GM19395 (cell line): ENCODE data around the gene FBXL13.
"Not testable (repeated sequence)": the region's sequence is repeated elsewhere in the genome, so short reads cannot be mapped to it uniquely, and the experiment has no call there.

ENCODE experiments used
- ATAC-seq: cut with Tn5 transposase; IDR thresholded peaks from one replicate; pipeline ENCODE4 v1.9.1; 2021; ENCODE audit warnings: mild to moderate bottlenecking, moderate library complexity; ENCODE audit not compliant: unreplicated experiment

FBXL13 gene

DNA sequence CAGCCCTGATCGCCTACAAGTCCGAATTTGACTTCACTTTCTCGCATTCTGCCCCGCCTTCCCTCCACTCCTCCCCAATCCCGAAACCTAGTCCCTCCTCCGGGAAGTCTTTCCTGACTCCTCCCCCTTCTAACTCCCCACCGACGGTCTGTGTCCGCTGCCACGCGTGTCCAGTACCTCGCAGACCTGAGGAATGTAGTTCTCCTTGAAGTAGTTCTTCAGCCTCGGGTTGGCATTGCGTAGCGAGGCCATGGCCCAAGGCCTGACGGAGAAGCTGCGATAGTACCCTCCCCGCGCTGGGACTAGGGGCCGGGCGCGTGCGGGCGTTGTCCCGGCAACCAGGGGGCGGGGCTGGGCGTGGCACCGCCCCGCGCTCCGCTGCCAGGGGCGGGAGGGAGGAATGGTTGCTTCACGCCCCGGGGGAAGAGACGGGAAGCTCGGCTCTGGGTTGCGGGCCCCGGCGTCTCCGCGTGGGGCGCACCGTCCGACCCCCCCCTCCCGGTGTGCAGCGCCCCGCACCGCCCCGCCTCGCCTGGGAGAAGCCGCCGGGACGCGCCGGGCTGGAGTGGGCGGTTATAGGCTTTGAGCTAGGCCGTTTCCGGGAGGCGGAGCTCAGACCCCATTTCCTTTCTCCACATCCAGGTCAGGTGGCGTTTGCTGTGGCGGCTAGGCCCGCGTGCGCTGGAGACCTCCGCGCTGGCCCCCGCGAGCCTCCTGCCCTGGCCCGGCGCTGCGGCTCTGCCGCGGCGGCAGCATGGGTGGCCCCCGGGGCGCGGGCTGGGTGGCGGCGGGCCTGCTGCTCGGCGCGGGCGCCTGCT, at the start of gene FBXL13, which contains the start of gene ARMC10:
TSS of gene FBXL13 (minus strand) at position 278 of the 818 bp plus-strand sequence.
TSS of gene ARMC10 (plus strand) at position 622 of the 818 bp plus-strand sequence. CDS start at position 755, 133 bp downstream.
- peak; percentile 93 for ATAC-seq

- ATAC-seq: no peak
These were observed 48.9 kb upstream of the FBXL13 start for GRCh38 chr7:103123529-103123928.

DNA sequence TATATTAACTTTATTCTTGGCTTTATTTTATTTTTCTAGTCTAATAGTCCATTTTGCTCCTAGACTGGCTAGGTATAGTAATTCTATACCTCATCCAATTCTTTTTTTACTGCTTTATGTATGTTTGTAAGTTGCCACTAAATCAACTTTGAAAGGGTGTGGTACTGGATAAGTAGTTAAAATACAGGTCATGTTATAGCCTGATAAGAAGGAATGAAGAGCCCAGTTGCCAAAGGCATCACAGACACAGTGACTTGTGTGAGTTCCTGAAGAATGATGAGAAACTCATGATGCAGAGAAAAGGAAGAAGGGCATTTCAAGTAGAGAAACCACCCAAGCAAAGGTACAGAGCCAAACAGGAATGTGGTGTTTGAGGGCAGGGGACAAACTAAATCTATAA, 47.0 kb upstream of the FBXL13 start:
- no peak for ATAC-seq

DNA sequence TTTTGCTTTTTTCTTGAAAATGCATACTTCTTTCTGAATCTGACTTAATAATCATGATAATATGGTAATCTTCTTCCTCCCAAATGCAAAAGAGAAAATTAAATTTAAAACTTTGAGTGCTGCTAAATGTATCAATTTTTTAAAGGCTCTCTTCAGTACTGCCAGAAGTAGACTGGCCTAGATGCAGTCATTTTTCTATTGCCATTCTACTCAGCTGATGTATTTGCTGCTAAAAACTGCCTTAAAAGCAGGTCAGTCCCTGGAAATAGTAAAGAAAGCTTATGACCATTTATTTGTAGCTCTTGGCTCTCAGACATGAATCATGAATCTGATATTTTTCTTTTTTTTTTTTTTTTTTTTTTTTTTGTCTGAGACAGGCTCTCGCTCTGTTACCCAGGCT, 45.8 kb upstream of the FBXL13 start:
- ATAC-seq: no peak

- no peak for ATAC-seq
These were observed 45.2 kb upstream of the FBXL13 start for GRCh38 chr7:103119791-103120291.

DNA sequence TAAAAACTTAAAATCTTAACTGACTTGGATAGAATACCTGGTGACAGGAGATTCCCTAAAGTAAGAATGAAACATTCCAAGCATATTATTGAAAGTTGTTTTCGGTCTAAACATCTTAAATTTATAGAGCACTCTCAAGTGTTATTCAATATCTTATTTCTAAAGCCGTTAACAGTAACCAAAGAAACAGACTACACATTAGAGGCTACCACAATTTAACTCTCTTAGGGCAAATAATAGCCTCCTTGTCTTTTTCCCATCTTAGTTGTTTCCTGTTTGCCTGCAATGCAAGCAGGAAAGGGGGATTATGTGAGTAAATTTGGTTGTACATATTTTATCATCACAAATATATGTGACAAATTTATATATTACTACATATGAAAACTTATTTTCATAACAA, 42.9 kb upstream of the FBXL13 start:
- ATAC-seq: no peak

DNA sequence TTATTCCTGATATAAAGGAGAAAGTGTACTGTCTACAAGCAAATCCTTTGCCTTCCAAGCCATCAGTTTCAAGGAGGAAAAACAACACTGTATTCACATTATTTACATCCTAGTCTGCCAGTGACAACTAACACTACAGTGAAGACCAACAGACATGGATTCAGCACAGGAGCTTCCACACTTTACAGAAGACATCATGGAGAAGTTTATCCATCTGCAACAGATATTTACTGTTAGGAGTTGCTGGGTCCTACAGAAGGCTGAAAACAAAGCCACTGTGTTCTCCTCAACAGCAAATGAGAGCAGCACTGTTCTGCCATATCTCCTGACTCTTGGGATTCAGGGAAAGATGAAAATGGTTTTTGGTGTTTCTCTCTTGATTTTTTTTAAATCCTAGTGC, 42.4 kb upstream of the FBXL13 start:
- no peak for ATAC-seq

DNA sequence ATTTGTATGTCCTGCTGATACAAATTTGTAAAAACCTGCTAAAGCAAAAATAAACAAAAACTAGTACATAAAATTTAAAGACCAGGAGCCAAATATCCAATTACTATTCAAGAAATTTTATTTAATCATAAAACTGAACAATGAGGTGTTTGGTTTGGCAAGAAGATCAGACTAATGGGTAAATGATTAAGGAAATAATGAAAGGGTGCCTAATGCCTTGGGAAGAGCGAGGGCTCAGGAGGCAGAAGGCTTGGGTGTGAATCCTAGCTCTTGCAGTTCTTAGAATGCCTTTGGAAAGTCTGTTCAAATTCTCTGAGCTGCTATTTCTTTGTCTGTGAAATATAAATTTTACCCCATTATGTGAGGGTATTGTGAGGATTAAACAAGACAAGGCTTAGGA, 41.9 kb upstream of the FBXL13 start:
- no peak for ATAC-seq

- ATAC-seq: no peak
These were observed 41.2 kb upstream of the FBXL13 start for GRCh38 chr7:103115771-103116170.

GRCh38 chr7:103114576-103115008, 40.0 kb upstream of the FBXL13 start:
- ATAC-seq: no peak

DNA sequence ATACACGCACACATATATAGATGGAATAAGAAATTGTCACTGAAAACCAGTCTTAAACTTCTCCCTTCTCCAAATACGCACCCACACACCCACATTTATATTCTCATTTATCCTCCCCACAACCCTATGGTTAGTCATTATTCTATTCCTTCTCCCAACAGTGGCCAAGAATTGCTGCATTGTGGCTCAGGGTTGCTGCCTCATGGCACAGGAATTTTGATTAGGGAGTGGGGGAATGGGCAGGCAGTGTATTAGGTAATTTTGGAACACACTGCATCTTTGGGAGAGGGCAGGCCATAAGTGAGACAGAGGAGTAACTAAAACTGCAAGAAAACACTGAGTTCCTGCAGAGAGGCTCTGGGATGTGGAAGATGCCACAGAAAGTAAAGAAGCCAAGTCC, 38.6 kb upstream of the FBXL13 start:
- ATAC-seq: no peak

- not testable (repeated sequence) for ATAC-seq
These were observed 32.1 kb upstream of the FBXL13 start for GRCh38 chr7:103106703-103107070.

- ATAC-seq: no peak
These were observed 31.6 kb upstream of the FBXL13 start for GRCh38 chr7:103106005-103106702.

DNA sequence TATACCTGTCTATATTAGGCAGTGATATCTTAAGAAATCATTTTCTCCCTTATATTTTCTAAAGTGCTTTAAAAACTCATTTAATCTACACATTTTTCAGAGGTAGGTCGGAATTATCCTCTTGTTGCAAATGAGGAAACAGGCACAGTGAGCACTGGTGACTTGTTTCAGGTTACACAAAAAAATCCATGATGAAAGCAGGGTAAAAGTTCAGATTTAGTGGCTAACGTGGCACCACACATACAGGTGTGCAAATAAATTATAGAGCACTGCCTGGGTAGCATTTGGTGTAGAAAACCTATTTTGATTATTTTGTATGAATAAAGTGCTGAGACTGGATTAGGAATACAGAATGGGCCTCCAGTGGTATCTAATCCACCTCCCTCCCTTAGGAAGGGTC, 26.9 kb upstream of the FBXL13 start:
- ATAC-seq: no peak

DNA sequence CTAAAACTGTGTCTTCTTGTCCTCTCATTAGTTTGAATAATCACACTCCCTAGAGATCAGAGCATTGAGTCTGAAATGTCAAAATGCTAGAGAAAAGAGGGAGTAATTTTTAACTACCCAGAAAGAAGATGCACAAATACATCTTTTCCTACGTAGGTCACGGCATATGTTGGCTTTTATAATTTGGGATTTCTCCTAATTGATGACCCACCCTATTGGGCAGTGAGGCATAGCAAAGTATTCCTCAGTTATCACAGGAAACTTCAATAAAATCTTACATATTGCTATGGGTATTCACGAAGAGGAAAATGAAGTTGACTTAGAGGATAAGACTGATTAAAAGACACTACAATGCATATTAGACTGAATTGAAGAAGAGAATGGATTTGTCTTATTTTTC, 25.8 kb upstream of the FBXL13 start:
- ATAC-seq: no peak

DNA sequence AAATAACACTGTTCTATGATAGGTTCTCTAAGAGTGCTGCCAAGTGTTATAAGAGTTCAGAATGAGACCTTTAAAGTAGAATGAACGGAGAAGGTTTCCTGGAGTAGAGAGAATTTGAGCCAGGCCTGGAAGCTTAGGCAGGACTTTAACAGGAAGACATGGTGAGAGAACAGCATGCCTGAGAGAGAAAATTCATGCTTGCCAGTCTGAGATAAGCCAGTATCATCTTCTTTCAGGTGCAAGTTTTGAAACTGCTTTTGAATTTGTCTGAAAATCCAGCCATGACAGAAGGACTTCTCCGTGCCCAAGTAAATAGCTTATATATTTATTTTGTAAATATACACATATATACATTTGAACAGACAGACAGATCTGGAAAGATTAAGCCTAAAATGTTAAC, 22.4 kb upstream of the FBXL13 start:
- ATAC-seq: no peak

DNA sequence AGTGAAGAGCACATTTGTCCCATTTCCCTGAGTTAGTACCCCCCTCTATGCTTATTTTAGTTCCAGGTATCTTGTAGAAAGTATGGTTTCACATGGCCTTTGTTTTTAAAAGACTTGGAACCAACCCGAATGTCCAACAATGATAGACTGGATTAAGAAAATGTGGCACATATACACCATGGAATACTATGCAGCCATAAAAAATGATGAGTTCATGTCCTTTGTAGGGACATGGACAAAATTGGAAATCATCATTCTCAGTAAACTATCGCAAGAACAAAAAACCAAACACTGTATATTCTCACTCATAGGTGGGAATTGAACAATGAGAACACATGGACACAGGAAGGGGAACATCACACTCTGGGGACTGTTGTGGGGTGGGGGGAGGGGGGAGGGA, 21.0 kb upstream of the FBXL13 start:
- ATAC-seq: not testable (repeated sequence)

GRCh38 chr7:103094102-103094501, 19.5 kb upstream of the FBXL13 start:
- ATAC-seq: no peak

DNA sequence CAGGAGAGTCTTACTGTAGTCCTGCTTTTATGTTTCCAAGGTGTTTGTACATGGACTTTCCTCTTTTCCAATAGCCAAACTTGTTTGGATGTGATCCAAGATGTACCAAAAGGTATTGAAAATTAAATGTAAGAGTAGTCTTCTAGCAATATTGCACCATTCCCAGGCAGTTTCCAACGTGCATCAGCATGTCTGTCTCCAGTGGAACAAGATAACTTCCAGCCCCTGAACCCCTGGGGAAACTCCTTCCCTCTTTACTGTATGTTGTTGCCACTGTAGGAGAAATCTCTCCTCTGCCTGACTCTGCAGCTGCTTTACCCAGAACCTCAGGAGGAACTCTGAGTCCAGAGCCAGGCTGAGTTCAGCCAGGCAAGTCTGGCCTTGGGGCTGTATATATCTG, 18.8 kb upstream of the FBXL13 start:
- no peak for ATAC-seq

- not testable (repeated sequence) for ATAC-seq
These were observed 17.7 kb upstream of the FBXL13 start for GRCh38 chr7:103092321-103092720.

- no peak for ATAC-seq
These were observed 8.6 kb upstream of the FBXL13 start for GRCh38 chr7:103083210-103083609.

GRCh38 chr7:103082497-103082896, 7.9 kb upstream of the FBXL13 start:
- ATAC-seq: no peak
